Erythroblast (primary cell): ENCODE measurements around the gene LHX4.

Source experiments
- GATA1 ChIP-seq: IDR thresholded peaks from 2 replicates; pipeline ENCODE4 v1.6.1; 2011; ENCODE audit warnings: low read depth, mild to moderate bottlenecking, control low read depth, low read length, moderate library complexity
- POLR2A ChIP-seq: IDR thresholded peaks from 2 replicates; pipeline ENCODE4 v1.6.1; 2011; ENCODE audit warnings: mild to moderate bottlenecking, low read length

GRCh38 chr1:180278194-180278515, 48.1 kb downstream of the LHX4 start:
- TF ChIP-seq POLR2A (no peak), GATA1 (no peak)
